ENCODE data around the gene KRTAP4-4.
"Not testable (repeated sequence)": the region's sequence is repeated elsewhere in the genome, so short reads cannot be mapped to it uniquely, and the experiment has no call there.

Gene KRTAP4-4

GRCh38 chr17:41160648-41161047 is at the start of gene KRTAP4-4:
TSS of gene KRTAP4-4 (minus strand) at chr17:41160748. CDS start at chr17:41160691, 57 bp downstream.
- no peak for DNase-seq

GRCh38 chr17:41199421-41200078 is 39.0 kb upstream of the KRTAP4-4 start:
- DNase-seq = no peak

- no peak for DNase-seq
Measured at GRCh38 chr17:41196068-41196467, 35.5 kb upstream of the KRTAP4-4 start.

GRCh38 chr17:41190328-41190727 is 29.8 kb upstream of the KRTAP4-4 start:
- DNase-seq = no peak

- not testable (repeated sequence) for DNase-seq
Measured at GRCh38 chr17:41189837-41190318, 29.3 kb upstream of the KRTAP4-4 start, which contains the start of gene KRTAP9-1. TSS of gene KRTAP9-1 (plus strand) at chr17:41189887. CDS start at chr17:41189887, 0 bp downstream.

GRCh38 chr17:41186872-41187271 is 26.3 kb upstream of the KRTAP4-4 start:
- DNase-seq = no peak

- DNase-seq = no peak
Measured at GRCh38 chr17:41185001-41185400, 24.5 kb upstream of the KRTAP4-4 start.

GRCh38 chr17:41184480-41184961 is 24.0 kb upstream of the KRTAP4-4 start, which contains the start of gene KRTAP4-1:
TSS of gene KRTAP4-1 (minus strand) at chr17:41184911. CDS start at chr17:41184854, 57 bp downstream.
- no peak for DNase-seq

GRCh38 chr17:41178843-41179616 is 18.5 kb upstream of the KRTAP4-4 start:
- DNase-seq = no peak

GRCh38 chr17:41178341-41178740 is 17.8 kb upstream of the KRTAP4-4 start:
- DNase-seq = no peak

- no peak for DNase-seq
Measured at GRCh38 chr17:41177727-41178271, 17.3 kb upstream of the KRTAP4-4 start, which contains the start of gene KRTAP4-2. TSS of gene KRTAP4-2 (minus strand) at chr17:41178221. CDS start at chr17:41178164, 57 bp downstream.

- no peak for DNase-seq
Measured at GRCh38 chr17:41176744-41177387, 16.3 kb upstream of the KRTAP4-4 start.

GRCh38 chr17:41171886-41172285 is 11.3 kb upstream of the KRTAP4-4 start:
- DNase-seq = no peak

- DNase-seq = no peak
Measured at GRCh38 chr17:41168121-41168520, 7.6 kb upstream of the KRTAP4-4 start, which contains the start of gene KRTAP4-3. TSS of gene KRTAP4-3 (minus strand) at chr17:41168221. CDS start at chr17:41168172, 49 bp downstream.

GRCh38 chr17:41167561-41167960 is 7.0 kb upstream of the KRTAP4-4 start:
- DNase-seq = no peak

- no peak for DNase-seq
Measured at GRCh38 chr17:41163828-41164227, 3.3 kb upstream of the KRTAP4-4 start.

- not testable (repeated sequence) for DNase-seq
Measured at GRCh38 chr17:41160190-41160589, 358 bp downstream of the KRTAP4-4 start.

- DNase-seq = no peak
Measured at GRCh38 chr17:41153856-41154255, 6.7 kb downstream of the KRTAP4-4 start.

GRCh38 chr17:41151525-41151924 is 9.0 kb downstream of the KRTAP4-4 start:
- DNase-seq = no peak

GRCh38 chr17:41150026-41150425 is 10.5 kb downstream of the KRTAP4-4 start:
- no peak for DNase-seq

- DNase-seq = no peak
Measured at GRCh38 chr17:41149652-41149985, 10.9 kb downstream of the KRTAP4-4 start, which contains the start of gene KRTAP4-5. TSS of gene KRTAP4-5 (minus strand) at chr17:41149825. CDS start at chr17:41149767, 58 bp downstream.

GRCh38 chr17:41148971-41149651 is 11.4 kb downstream of the KRTAP4-4 start:
- not testable (repeated sequence) for DNase-seq
